Stimulated activated CD4-positive, alpha-beta T cell treated with anti-CD3 and anti-CD28 coated beads, Interleukin-15, amount 100 ng/mL, for 48 hours (primary cell): ENCODE data around the gene TP53TG5.

Experiments
- DNase-seq, 2 donors: peaks; one replicate each; pipeline ENCODE4 v3.0.0-alpha.2; 2020; ENCODE audit warnings: low read depth in 2 of 2

The TP53TG5 gene

GRCh38 chr20:45405571-45406259, 27.6 kb upstream of the TP53TG5 start:
- DNase-seq, result no peak

- DNase-seq, result no peak
Measured at GRCh38 chr20:45404438-45404837, 26.3 kb upstream of the TP53TG5 start.

GRCh38 chr20:45402946-45403345, 24.8 kb upstream of the TP53TG5 start:
- no peak for DNase-seq

GRCh38 chr20:45400346-45401031, 22.4 kb upstream of the TP53TG5 start:
- DNase-seq, result no peak

- DNase-seq, result no peak
Measured at GRCh38 chr20:45399018-45399417, 20.9 kb upstream of the TP53TG5 start.

GRCh38 chr20:45395114-45395415, 16.9 kb upstream of the TP53TG5 start:
- no peak for DNase-seq

GRCh38 chr20:45394221-45395113, 16.3 kb upstream of the TP53TG5 start:
- DNase-seq, result no peak

- no peak for DNase-seq
Measured at GRCh38 chr20:45392733-45393132, 14.6 kb upstream of the TP53TG5 start.

- no peak for DNase-seq
Measured at GRCh38 chr20:45391559-45391958, 13.4 kb upstream of the TP53TG5 start.

GRCh38 chr20:45390931-45391330, 12.8 kb upstream of the TP53TG5 start:
- DNase-seq, result no peak

- no peak for DNase-seq
Measured at GRCh38 chr20:45387274-45387673, 9.1 kb upstream of the TP53TG5 start.

GRCh38 chr20:45377269-45377668, 856 bp downstream of the TP53TG5 start:
- DNase-seq, result no peak

- no peak for DNase-seq
Measured at GRCh38 chr20:45374966-45375365, 3.2 kb downstream of the TP53TG5 start.

GRCh38 chr20:45374101-45374467, 4.0 kb downstream of the TP53TG5 start:
- no peak for DNase-seq

GRCh38 chr20:45373353-45374100, 4.6 kb downstream of the TP53TG5 start:
- peak; percentile 84 to 91 for DNase-seq

- DNase-seq, result no peak
Measured at GRCh38 chr20:45372646-45373352, 5.3 kb downstream of the TP53TG5 start.

GRCh38 chr20:45372241-45372640, 5.9 kb downstream of the TP53TG5 start:
- no peak for DNase-seq

GRCh38 chr20:45370571-45371160, 7.5 kb downstream of the TP53TG5 start:
- no peak for DNase-seq

GRCh38 chr20:45368221-45368980, 9.7 kb downstream of the TP53TG5 start:
- DNase-seq, result no peak

GRCh38 chr20:45367126-45367525, 11.0 kb downstream of the TP53TG5 start:
- no peak for DNase-seq
